HG03097 (cell line): ENCODE results near the gene NCF2.
"Not testable (repeated sequence)": the region's sequence is repeated elsewhere in the genome, so short reads cannot be mapped to it uniquely, and the experiment has no call there.

Experiments used
- ATAC-seq: cut with Tn5 transposase; IDR thresholded peaks from one replicate; pipeline ENCODE4 v1.9.1; 2021; ENCODE audit not compliant: unreplicated experiment, low FRiP score

NCF2 gene

GRCh38 chr1:183612975-183613374 lies 22.7 kb upstream of the NCF2 start:
- ATAC-seq, result not testable (repeated sequence)

- no peak for ATAC-seq
Measured at GRCh38 chr1:183612407-183612806, 22.1 kb upstream of the NCF2 start.

GRCh38 chr1:183611021-183611420 lies 20.8 kb upstream of the NCF2 start:
- ATAC-seq, result no peak

GRCh38 chr1:183609759-183610452 lies 19.6 kb upstream of the NCF2 start:
- no peak for ATAC-seq

GRCh38 chr1:183609313-183609712 lies 19.1 kb upstream of the NCF2 start:
- no peak for ATAC-seq

- peak; percentile 40 for ATAC-seq
Measured at GRCh38 chr1:183607322-183607980, 17.2 kb upstream of the NCF2 start.

- no peak for ATAC-seq
Measured at GRCh38 chr1:183605904-183606303, 15.6 kb upstream of the NCF2 start.

GRCh38 chr1:183604815-183605214 lies 14.6 kb upstream of the NCF2 start:
- no peak for ATAC-seq

GRCh38 chr1:183604038-183604808 lies 14.0 kb upstream of the NCF2 start:
- ATAC-seq, result no peak

- no peak for ATAC-seq
Measured at GRCh38 chr1:183602510-183602909, 12.3 kb upstream of the NCF2 start.

GRCh38 chr1:183600634-183601033 lies 10.4 kb upstream of the NCF2 start:
- ATAC-seq, result no peak

GRCh38 chr1:183600136-183600535 lies 9.9 kb upstream of the NCF2 start:
- ATAC-seq, result no peak

GRCh38 chr1:183598386-183598785 lies 8.1 kb upstream of the NCF2 start:
- ATAC-seq, result no peak

- no peak for ATAC-seq
Measured at GRCh38 chr1:183597656-183598347, 7.5 kb upstream of the NCF2 start.

- ATAC-seq, result no peak
Measured at GRCh38 chr1:183596500-183596899, 6.2 kb upstream of the NCF2 start.

GRCh38 chr1:183595537-183595936 lies 5.3 kb upstream of the NCF2 start:
- ATAC-seq, result no peak

- peak; percentile 30 for ATAC-seq
Measured at GRCh38 chr1:183593356-183593755, 3.1 kb upstream of the NCF2 start.

- ATAC-seq, result no peak
Measured at GRCh38 chr1:183592733-183593132, 2.5 kb upstream of the NCF2 start.

GRCh38 chr1:183589874-183590243 lies 400 bp downstream of the NCF2 start:
- ATAC-seq, result no peak

- no peak for ATAC-seq
Measured at GRCh38 chr1:183589384-183589783, 875 bp downstream of the NCF2 start.

- no peak for ATAC-seq
Measured at GRCh38 chr1:183588827-183589226, 1.4 kb downstream of the NCF2 start.
